Hypothalamus (tissue), 51 donors: ENCODE measurements around the gene ATPAF2.

ENCODE experiments used
- DNase-seq, 51 donors: peaks; one replicate each; lab custom pipeline; 2025; lab: John Stamatoyannopoulos, UW

Gene ATPAF2

GRCh38 chr17:17988427-17988945, 50.5 kb downstream of the ATPAF2 start:
- no peak for DNase-seq

- no peak for DNase-seq
These were observed 51.1 kb downstream of the ATPAF2 start for GRCh38 chr17:17987901-17988300.

GRCh38 chr17:17987187-17987896, 51.6 kb downstream of the ATPAF2 start:
- DNase-seq = no peak

GRCh38 chr17:17985555-17985954, 53.4 kb downstream of the ATPAF2 start:
- no peak for DNase-seq

GRCh38 chr17:17985153-17985552, 53.8 kb downstream of the ATPAF2 start:
- DNase-seq = no peak

GRCh38 chr17:17983776-17984175, 55.2 kb downstream of the ATPAF2 start:
- no peak for DNase-seq

GRCh38 chr17:17983376-17983775, 55.6 kb downstream of the ATPAF2 start:
- DNase-seq = no peak

GRCh38 chr17:17982801-17983200, 56.2 kb downstream of the ATPAF2 start:
- DNase-seq = no peak

GRCh38 chr17:17981330-17981729, 57.6 kb downstream of the ATPAF2 start:
- DNase-seq = no peak

GRCh38 chr17:17979778-17980177, 59.2 kb downstream of the ATPAF2 start:
- no peak for DNase-seq

- no peak for DNase-seq
These were observed 60.2 kb downstream of the ATPAF2 start for GRCh38 chr17:17978481-17979424.

- no peak for DNase-seq
These were observed 61.9 kb downstream of the ATPAF2 start for GRCh38 chr17:17976931-17977570.

GRCh38 chr17:17975436-17975835, 63.5 kb downstream of the ATPAF2 start:
- DNase-seq = no peak

GRCh38 chr17:17972952-17973254, 66.1 kb downstream of the ATPAF2 start:
- DNase-seq = no peak

GRCh38 chr17:17972126-17972951, 66.6 kb downstream of the ATPAF2 start, which contains the start of the genes DRC3 and TOM1L2:
Gene DRC3, plus strand, starts transcription at chr17:17972862. Its CDS starts 4,737 bp downstream, at chr17:17977599.
Gene TOM1L2, minus strand, starts transcription at chr17:17972400. Its CDS starts 87 bp downstream, at chr17:17972313.
- DNase-seq = peak; percentile 92 to 100 (median 100)

GRCh38 chr17:17971431-17972125, 67.4 kb downstream of the ATPAF2 start:
- DNase-seq = peak in 25 of 51 donors; percentile 22 to 76 (median 55)

- DNase-seq = no peak
These were observed 68.1 kb downstream of the ATPAF2 start for GRCh38 chr17:17970699-17971430.
